Measurements from ENCODE around the gene SPC24. TPM values are rescaled to one million over a fixed set of nuclear protein-coding genes. Genes with fewer than 3 reads are reported as not detected.

SPC24 gene
- total RNA-seq, 4 donors from 2014 or later, result 2.6 to 47.4 TPM; not detected in 2

DNA sequence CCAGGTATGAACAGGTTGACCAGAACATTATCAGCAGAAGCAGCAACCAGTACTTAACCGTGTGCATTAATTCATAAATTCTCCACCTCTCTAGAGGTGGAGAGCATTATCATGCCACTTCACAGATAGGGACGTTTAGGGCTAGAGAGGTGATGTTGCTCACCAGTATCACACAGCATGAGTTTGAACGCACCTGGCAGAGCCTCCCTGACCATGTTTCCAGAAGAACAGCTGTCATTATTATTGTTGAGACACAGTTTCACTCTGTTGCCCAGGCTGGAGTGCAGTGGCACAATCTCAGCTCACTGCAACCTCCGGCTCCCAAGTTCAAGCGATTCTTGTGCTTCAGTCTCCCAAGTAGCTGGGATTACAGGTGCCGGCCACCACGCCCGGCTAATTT is 34.9 kb upstream of the SPC24 start:
- intact Hi-C loops (cut with DNase I; ENCODE audit: low total_unique reads), result no loop called here
- peaks cover 31 to 73% (median 40%) of the 10 kb centered on the region in 4 donors for H3K4me1 ChIP-seq
- in situ Hi-C loops (cut with MboI; ENCODE audit: low pct_ligation_motif_present in 1 of 4, low pct_unique_long_range_greater_than_20kb in 1 of 4, low sequenced_read_pairs in 3 of 4), result no loop called here
- H3K36me3 ChIP-seq, result peaks cover 0 to 6% (median 0%) of the 10 kb centered on the region in 4 donors
- no peaks in the 10 kb centered on the region for H3K9me3 ChIP-seq
- H3K27me3 ChIP-seq, result no peaks in the 10 kb centered on the region
- peak overlapping the region; percentile 47 to 96 (median 94) for H3K27ac ChIP-seq
- TF ChIP-seq POLR2A (IDR thresholded peaks at IDR 0.05) (no peak), EP300 (IDR thresholded peaks at IDR 0.05; ENCODE audit: low read depth) (no peak), POLR2AphosphoS5 (IDR thresholded peaks at IDR 0.05) (no peak)
- TF ChIP-seq, protein P1, sequence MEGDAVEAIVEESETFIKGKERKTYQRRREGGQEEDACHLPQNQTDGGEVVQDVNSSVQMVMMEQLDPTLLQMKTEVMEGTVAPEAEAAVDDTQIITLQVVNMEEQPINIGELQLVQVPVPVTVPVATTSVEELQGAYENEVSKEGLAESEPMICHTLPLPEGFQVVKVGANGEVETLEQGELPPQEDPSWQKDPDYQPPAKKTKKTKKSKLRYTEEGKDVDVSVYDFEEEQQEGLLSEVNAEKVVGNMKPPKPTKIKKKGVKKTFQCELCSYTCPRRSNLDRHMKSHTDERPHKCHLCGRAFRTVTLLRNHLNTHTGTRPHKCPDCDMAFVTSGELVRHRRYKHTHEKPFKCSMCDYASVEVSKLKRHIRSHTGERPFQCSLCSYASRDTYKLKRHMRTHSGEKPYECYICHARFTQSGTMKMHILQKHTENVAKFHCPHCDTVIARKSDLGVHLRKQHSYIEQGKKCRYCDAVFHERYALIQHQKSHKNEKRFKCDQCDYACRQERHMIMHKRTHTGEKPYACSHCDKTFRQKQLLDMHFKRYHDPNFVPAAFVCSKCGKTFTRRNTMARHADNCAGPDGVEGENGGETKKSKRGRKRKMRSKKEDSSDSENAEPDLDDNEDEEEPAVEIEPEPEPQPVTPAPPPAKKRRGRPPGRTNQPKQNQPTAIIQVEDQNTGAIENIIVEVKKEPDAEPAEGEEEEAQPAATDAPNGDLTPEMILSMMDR (IDR thresholded peaks at IDR 0.05), result no peak
- 76 to 80% methylated on average over 2 to 8 of the region's 8 CpGs for WGBS, 2 donors (ENCODE audit: low coverage in 1 of 2)
- DNase-seq, result no peak
- no peak overlapping the region for H3K4me3 ChIP-seq

DNA sequence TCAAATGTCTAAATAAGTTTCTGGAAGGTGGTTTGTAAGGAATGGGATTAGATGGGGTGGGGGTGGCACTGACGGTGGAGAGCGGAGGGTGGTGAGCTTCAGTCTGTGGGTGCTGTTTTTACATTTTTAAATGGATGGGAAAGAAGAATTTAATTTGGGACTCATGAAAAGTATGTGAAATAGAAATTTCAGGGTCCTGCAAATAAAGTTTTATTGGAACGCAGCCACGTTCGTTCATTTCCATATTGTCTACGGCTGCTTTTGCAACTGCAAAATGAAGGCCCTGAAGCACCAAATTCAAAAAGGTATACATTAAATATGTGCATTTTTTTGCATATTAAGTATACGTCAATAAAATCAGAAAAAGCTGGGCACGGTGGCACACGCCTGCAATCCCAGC is 31.9 kb upstream of the SPC24 start:
- Histone ChIP-seq H3K27me3 (no peaks in the 10 kb centered on the region), H3K4me1 (peaks cover 14 to 56% (median 33%) of the 10 kb centered on the region in 4 donors), H3K36me3 (no peaks in the 10 kb centered on the region), H3K27ac (peak overlapping the region; percentile 47 to 96 (median 94)), H3K4me3 (no peak overlapping the region), H3K9me3 (no peaks in the 10 kb centered on the region)
- DNase-seq, result no peak
- intact Hi-C loops (cut with DNase I; ENCODE audit: low total_unique reads) (no loop called here), in situ Hi-C loops (cut with MboI; ENCODE audit: low pct_ligation_motif_present in 1 of 4, low pct_unique_long_range_greater_than_20kb in 1 of 4, low sequenced_read_pairs in 3 of 4) (no loop called here)
- 81 to 90% methylated on average over 9 of the region's 9 CpGs for WGBS, 2 donors (ENCODE audit: low coverage in 1 of 2)
- TF ChIP-seq POLR2AphosphoS5 (IDR thresholded peaks at IDR 0.05), result no peak
- TF ChIP-seq, protein P1 (IDR thresholded peaks at IDR 0.05), result no peak

DNA sequence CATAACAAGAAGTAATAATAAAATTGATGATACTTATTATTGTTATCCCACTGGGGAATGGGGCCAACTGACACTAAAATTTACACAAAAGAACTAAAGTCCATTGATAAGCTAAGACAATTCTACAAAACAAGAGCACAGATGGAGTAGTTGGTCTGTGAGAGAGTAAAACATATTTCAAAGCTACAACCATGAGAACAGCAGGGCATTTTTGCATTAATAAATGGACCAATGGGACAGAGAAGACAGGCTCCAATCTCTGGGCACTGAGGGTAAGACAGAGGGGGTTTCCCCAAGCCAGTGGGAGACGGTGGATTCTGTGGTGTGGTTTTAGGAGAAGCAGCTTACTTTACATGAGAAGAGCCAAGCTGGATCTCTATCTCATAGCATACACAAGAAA is 27.4 kb upstream of the SPC24 start:
- WGBS, 2 donors (ENCODE audit: low coverage in 1 of 2), result 50 to 76% methylated on average over 1 of the region's 1 CpG
- in situ Hi-C loops (cut with MboI; ENCODE audit: low pct_ligation_motif_present in 1 of 4, low pct_unique_long_range_greater_than_20kb in 1 of 4, low sequenced_read_pairs in 3 of 4), result no loop called here

DNA sequence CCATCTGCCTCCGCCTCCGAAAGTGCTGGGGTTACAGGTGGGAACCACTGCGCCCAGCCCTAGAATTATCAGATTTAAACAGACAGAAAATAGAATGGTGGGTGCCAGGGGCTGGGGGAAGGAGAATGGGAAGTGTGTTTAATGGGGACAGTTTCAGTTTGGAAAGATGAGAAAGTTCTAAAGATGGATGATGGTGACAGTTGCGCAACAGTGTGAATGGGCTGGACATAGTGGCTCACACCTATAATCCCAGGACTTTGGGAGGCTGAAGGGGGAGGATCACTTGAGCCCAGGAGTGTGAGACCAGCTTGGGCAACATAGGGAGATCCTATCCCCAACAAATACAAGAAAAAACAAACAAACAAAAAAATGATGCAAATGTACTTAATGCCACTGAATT is 25.9 kb upstream of the SPC24 start:
- 90 to 100% methylated on average over 1 to 4 of the region's 4 CpGs for WGBS, 2 donors (ENCODE audit: low coverage in 1 of 2)
- Histone ChIP-seq H3K4me3 (no peak overlapping the region), H3K27me3 (no peaks in the 10 kb centered on the region), H3K36me3 (no peaks in the 10 kb centered on the region), H3K9me3 (no peaks in the 10 kb centered on the region), H3K27ac (peak overlapping the region; percentile 52 to 96 (median 78)), H3K4me1 (peaks cover 15 to 37% (median 17%) of the 10 kb centered on the region in 4 donors)
- in situ Hi-C loops (cut with MboI; ENCODE audit: low pct_ligation_motif_present in 1 of 4, low pct_unique_long_range_greater_than_20kb in 1 of 4, low sequenced_read_pairs in 3 of 4), result no loop called here
- intact Hi-C loops (cut with DNase I; ENCODE audit: low total_unique reads), result no loop called here
- DNase-seq, result no peak
- TF ChIP-seq EP300 (IDR thresholded peaks at IDR 0.05; ENCODE audit: low read depth), result no peak
- TF ChIP-seq, protein P1 (IDR thresholded peaks at IDR 0.05), result no peak
- no peak for TF ChIP-seq POLR2A (IDR thresholded peaks at IDR 0.05)
- no peak for TF ChIP-seq POLR2AphosphoS5 (IDR thresholded peaks at IDR 0.05)

More for the DNA sequence above, 27.4 kb upstream of the SPC24 start:
- intact Hi-C loops (cut with DNase I; ENCODE audit: low total_unique reads), result no loop called here
- H3K9me3 ChIP-seq, result no peaks in the 10 kb centered on the region
- no peaks in the 10 kb centered on the region for H3K27me3 ChIP-seq
- peak overlapping the region in 1 of 4 donors; percentile 96 for H3K27ac ChIP-seq
- TF ChIP-seq, protein P1 (IDR thresholded peaks at IDR 0.05), result no peak
- TF ChIP-seq POLR2A (IDR thresholded peaks at IDR 0.05), result no peak
- TF ChIP-seq POLR2AphosphoS5 (IDR thresholded peaks at IDR 0.05), result no peak
- no peak for TF ChIP-seq EP300 (IDR thresholded peaks at IDR 0.05; ENCODE audit: low read depth)
- DNase-seq, result no peak
- H3K4me3 ChIP-seq, result no peak overlapping the region
- no peaks in the 10 kb centered on the region for H3K36me3 ChIP-seq
- H3K4me1 ChIP-seq, result peaks cover 15 to 41% (median 22%) of the 10 kb centered on the region in 4 donors

All from transverse colon (tissue), 4 donors.